Muscle layer of colon (tissue), 2 donors: ENCODE results near the gene INMT.
"Not testable (repeated sequence)": the region's sequence is repeated elsewhere in the genome, so short reads cannot be mapped to it uniquely, and the experiment has no call there.

Experiments
- H3K27ac ChIP-seq: one replicate; pipeline ENCODE4 v1.7.0; 2013; ENCODE audit warnings: low read depth, mild to moderate bottlenecking, low read length, moderate library complexity
- H3K27me3 ChIP-seq, 2 donors: one replicate each; pipeline ENCODE4 v1.7.0; 2013; ENCODE audit warnings: low read length in 2 of 2, mild to moderate bottlenecking in 2 of 2; ENCODE audit not compliant: insufficient read depth in 2 of 2, control insufficient read depth in 1 of 2
- H3K36me3 ChIP-seq: one replicate; pipeline ENCODE4 v1.7.0; 2013; ENCODE audit warnings: mild to moderate bottlenecking, low read length; ENCODE audit not compliant: insufficient read depth
- H3K4me1 ChIP-seq: one replicate; pipeline ENCODE4 v1.7.0; 2013; ENCODE audit warnings: mild to moderate bottlenecking, low read length; ENCODE audit not compliant: insufficient read depth
- H3K4me3 ChIP-seq, 2 donors: one replicate each; pipeline ENCODE4 v1.7.0; 2013; ENCODE audit warnings: low read length in 2 of 2, low read depth in 1 of 2, mild to moderate bottlenecking in 1 of 2, moderate library complexity in 1 of 2
- H3K9ac ChIP-seq: one replicate; pipeline ENCODE4 v1.7.0; 2013; ENCODE audit warnings: low read length
- H3K9me3 ChIP-seq: one replicate; pipeline ENCODE4 v1.7.0; 2013; ENCODE audit warnings: mild to moderate bottlenecking, low read length
- donor health status: abdominal sarcoma.
- donor health status: Adenocarcinoma of cecum.

INMT gene

DNA sequence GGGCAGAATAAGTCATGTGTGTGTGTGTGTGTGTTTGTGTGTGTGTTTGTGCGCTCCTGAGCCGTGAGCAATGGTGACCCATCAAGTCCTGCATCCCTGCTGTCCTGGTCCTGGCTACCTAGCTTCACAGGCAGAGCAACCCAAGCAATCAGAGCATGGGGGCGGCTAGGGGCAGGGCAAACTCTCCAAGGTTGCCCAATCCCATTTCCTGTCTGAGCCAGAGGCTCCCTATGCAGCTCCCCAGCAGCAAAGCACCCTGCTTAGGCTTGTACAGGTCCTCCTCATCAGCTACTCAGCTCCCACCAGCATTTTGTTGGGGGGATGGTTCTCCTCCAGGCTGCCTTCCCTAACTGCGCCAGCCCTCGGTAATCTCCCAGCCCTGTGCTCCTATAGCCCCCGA, 38.5 kb upstream of the INMT start:
- no peaks in the 10 kb centered on the region for H3K27me3 ChIP-seq
- H3K9me3 ChIP-seq, result no peaks in the 10 kb centered on the region
- no peak overlapping the region for H3K9ac ChIP-seq
- H3K36me3 ChIP-seq, result no peaks in the 10 kb centered on the region
- peaks cover 4% of the 10 kb centered on the region for H3K4me1 ChIP-seq
- H3K4me3 ChIP-seq, result no peak overlapping the region
- H3K27ac ChIP-seq, result no peak overlapping the region

GRCh38 chr7:30714129-30714528, 37.8 kb upstream of the INMT start:
- Histone ChIP-seq H3K36me3 (no peaks in the 10 kb centered on the region), H3K27ac (no peak overlapping the region), H3K4me1 (peaks cover 4% of the 10 kb centered on the region), H3K9me3 (no peaks in the 10 kb centered on the region), H3K4me3 (no peak overlapping the region), H3K27me3 (no peaks in the 10 kb centered on the region), H3K9ac (no peak overlapping the region)

- Histone ChIP-seq H3K27me3 (no peaks in the 10 kb centered on the region), H3K4me3 (no peak overlapping the region), H3K4me1 (peaks cover 4% of the 10 kb centered on the region), H3K9ac (no peak overlapping the region), H3K9me3 (no peaks in the 10 kb centered on the region), H3K36me3 (no peaks in the 10 kb centered on the region), H3K27ac (no peak overlapping the region)
Measured at GRCh38 chr7:30717181-30717580, 34.8 kb upstream of the INMT start.

DNA sequence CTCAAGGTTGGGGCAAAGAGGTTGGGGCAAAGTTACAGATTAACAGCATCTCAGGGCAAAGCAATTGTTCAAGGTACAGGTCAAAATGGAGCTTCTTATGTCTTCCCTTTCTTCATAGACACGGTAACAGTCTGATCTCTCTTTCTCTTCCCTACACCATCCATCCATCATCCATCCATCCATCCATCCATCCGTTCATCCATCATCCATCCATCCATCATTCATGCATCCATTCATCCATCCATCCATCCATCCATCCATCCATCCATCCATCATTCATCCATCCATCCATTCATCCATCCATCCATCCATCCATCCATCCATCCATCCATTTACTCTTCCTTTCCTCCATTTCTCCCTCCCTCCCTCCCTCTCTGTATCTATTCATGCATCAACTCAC, 32.5 kb upstream of the INMT start:
- H3K27me3 ChIP-seq, H3K27ac ChIP-seq: not testable (repeated sequence)

DNA sequence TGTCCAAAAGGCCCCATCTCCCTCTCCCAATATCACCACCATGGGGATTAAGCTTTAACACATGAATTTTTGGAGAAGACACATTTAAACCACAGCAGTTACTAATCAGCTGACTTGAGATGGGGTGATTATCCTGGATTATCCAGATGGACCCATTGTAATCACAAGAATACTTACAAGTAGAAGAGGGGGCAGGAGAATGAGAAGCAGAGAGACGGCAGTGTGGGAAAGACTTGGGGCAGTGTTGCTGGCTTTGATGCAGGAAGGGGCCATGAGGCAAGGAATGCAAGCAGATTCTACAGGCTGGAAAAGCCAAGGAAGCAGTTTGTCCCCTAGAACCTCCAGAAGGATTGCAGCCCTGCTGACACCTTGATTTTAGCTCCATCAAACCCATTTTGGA, 30.7 kb upstream of the INMT start:
- Histone ChIP-seq H3K9me3 (no peaks in the 10 kb centered on the region), H3K9ac (no peak overlapping the region), H3K36me3 (no peaks in the 10 kb centered on the region), H3K27ac (no peak overlapping the region), H3K27me3 (no peaks in the 10 kb centered on the region), H3K4me3 (no peak overlapping the region), H3K4me1 (no peaks in the 10 kb centered on the region)

More for the DNA sequence above, 32.5 kb upstream of the INMT start:
- H3K4me3 ChIP-seq, H3K9me3 ChIP-seq, H3K9ac ChIP-seq, H3K4me1 ChIP-seq, H3K36me3 ChIP-seq: not testable (repeated sequence)

GRCh38 chr7:30722187-30722586, 29.7 kb upstream of the INMT start:
- Histone ChIP-seq H3K9ac (no peak overlapping the region), H3K4me3 (no peak overlapping the region), H3K27me3 (no peaks in the 10 kb centered on the region), H3K9me3 (no peaks in the 10 kb centered on the region), H3K36me3 (no peaks in the 10 kb centered on the region), H3K27ac (no peak overlapping the region), H3K4me1 (no peaks in the 10 kb centered on the region)

DNA sequence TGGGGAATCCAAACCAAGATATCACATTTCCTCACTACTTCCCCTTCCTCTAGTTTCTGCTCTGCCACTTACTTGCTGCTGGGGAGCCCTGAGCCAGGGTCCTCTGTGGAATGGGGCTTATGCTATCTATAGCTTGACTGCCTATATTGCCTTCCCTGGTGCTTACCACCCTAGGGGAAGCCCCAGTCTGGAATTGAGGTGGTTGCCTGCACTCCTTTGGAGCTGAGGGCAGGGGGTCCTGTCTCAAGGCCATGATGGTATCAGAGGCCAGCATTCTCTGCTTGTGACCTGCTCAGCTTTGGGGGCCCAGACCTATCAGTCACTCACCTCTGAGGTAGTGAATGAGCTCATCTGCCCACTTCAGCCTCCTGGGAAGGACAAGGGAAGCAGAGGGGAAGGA, 29.3 kb upstream of the INMT start:
- Histone ChIP-seq H3K9ac (no peak overlapping the region), H3K27me3 (no peaks in the 10 kb centered on the region), H3K4me1 (no peaks in the 10 kb centered on the region), H3K27ac (no peak overlapping the region), H3K4me3 (no peak overlapping the region), H3K36me3 (no peaks in the 10 kb centered on the region), H3K9me3 (no peaks in the 10 kb centered on the region)

DNA sequence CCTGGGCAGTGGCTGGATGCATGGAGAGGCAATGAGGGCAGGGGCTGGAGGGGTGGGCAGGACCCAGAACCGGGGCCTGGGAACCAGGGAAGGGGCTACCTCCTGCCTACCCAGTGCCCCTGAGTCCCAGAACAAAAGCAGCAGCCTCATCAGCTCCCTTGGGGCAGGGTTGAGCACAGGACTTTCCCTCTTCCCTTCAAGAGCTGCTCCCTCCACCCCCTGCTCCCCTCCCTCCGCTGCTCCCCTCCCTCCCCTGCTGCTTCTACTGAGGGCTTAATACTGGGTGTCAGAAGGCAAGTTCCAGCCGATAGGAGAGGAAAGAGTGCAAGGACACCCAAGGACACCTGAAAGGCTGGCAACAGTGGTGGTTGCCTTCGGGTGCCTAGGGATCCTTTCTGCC, 28.2 kb upstream of the INMT start:
- Histone ChIP-seq H3K27me3 (no peaks in the 10 kb centered on the region), H3K4me3 (no peak overlapping the region), H3K9me3 (no peaks in the 10 kb centered on the region), H3K27ac (no peak overlapping the region), H3K36me3 (no peaks in the 10 kb centered on the region), H3K4me1 (no peaks in the 10 kb centered on the region), H3K9ac (no peak overlapping the region)

DNA sequence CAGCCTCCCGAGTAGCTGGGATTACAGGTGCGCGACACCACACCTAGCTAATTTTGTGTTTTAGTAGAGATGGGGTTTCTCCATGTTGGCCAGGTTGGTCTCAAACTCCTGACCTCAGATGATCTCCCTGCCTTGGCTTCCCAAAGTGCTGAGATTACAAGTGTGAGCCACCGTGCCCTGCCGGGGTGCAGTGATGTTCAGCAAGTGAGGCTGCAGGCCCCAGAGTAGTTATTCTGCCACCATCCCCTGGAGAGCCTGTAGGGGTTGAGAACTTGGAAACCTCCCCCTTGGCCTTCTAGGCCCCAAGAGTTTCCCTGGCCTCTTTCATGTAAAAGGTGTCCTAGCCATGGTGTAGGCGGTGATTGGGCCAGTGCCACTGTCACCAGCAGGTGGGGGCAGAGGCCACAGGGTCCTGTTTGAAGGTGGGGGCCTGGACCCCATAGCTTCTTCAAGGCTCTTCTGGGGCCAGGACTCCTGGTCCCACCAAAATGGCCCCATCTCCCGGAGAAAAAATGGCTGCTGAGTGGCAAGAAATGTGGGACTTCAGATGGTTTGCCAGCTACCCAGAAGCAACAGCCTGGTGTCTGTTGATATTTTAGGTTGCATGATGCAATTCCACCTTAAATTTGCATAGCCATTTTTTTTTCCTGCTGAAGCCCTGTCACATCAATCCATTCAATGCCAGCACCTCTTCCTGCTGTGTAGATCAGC, 25.5 kb upstream of the INMT start:
- Histone ChIP-seq H3K9ac (no peak overlapping the region), H3K27me3 (no peaks in the 10 kb centered on the region), H3K9me3 (no peaks in the 10 kb centered on the region), H3K27ac (no peak overlapping the region), H3K36me3 (no peaks in the 10 kb centered on the region), H3K4me1 (no peaks in the 10 kb centered on the region), H3K4me3 (no peak overlapping the region)

GRCh38 chr7:30727061-30727945, 24.6 kb upstream of the INMT start:
- no peaks in the 10 kb centered on the region for H3K9me3 ChIP-seq
- H3K36me3 ChIP-seq, result no peaks in the 10 kb centered on the region
- H3K27me3 ChIP-seq, result no peaks in the 10 kb centered on the region
- H3K9ac ChIP-seq, result no peak overlapping the region
- no peak overlapping the region for H3K27ac ChIP-seq
- H3K4me3 ChIP-seq, result no peak overlapping the region
- H3K4me1 ChIP-seq, result no peaks in the 10 kb centered on the region

- Histone ChIP-seq H3K27ac (no peak overlapping the region), H3K4me3 (no peak overlapping the region), H3K27me3 (no peaks in the 10 kb centered on the region), H3K36me3 (no peaks in the 10 kb centered on the region), H3K4me1 (no peaks in the 10 kb centered on the region), H3K9ac (no peak overlapping the region), H3K9me3 (no peaks in the 10 kb centered on the region)
Measured at GRCh38 chr7:30728591-30729100, 23.3 kb upstream of the INMT start.
